ENCODE data around the gene HMCN1.

The HMCN1 gene

GRCh38 chr1:186239171-186239570 is 505.0 kb downstream of the HMCN1 start:
- H3K27ac ChIP-seq = no peak overlapping the region
- ChIA-PET POLR2A (ENCODE audit: low non-redundant PET) (no interaction called here), CTCF (no interaction called here)
- TF ChIP-seq CTCF (conservative IDR thresholded peaks at IDR 0.05; ENCODE audit: low read depth) = no peak
- no peak for DNase-seq (ENCODE audit: low spot score)

DNA sequence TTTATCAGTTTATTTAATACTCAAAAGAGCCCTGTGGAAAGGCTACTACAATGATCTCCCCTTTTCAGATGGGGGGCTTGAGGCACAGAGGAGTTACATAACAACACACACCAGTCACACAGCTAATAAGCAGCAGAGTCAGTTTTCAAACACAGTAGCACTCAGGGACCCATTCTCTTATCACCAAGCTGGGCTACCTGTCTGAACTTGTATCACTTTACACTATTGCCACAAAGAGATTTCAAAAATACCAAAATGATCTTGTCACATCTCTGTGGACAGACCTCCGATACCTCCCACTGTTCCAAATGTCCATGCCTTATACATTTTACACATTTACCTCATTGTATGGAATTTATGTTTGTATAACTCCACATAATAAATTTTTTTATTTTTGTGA is 506.2 kb downstream of the HMCN1 start:
- TF ChIP-seq CTCF (conservative IDR thresholded peaks at IDR 0.05; ENCODE audit: low read depth) = no peak
- H3K27ac ChIP-seq = no peak overlapping the region
- CTCF ChIA-PET = no interaction called here
- POLR2A ChIA-PET (ENCODE audit: low non-redundant PET) = no interaction called here
- DNase-seq (ENCODE audit: low spot score) = no peak

All from RWPE1 (cell line).